Liver (tissue), 9 donors: ENCODE measurements around the gene EYA3. TPM values are rescaled to one million over a fixed set of nuclear protein-coding genes. Genes with fewer than 3 reads are reported as not detected.

Experiments used
- DNase-seq: peaks from one replicate; pipeline ENCODE4 v3.0.0-alpha.2; 2017; ENCODE audit warnings: low spot score
- H3K27ac ChIP-seq, 2 donors: one replicate each; pipeline ENCODE4 v1.7.0; 2013; ENCODE audit warnings: inconsistent platforms in 2 of 2, low read length in 2 of 2, control low read depth in 1 of 2, low read depth in 1 of 2, mild to moderate bottlenecking in 1 of 2
- H3K27me3 ChIP-seq, 4 donors: one replicate each; pipeline versions ENCODE4 v1.6.1 to v1.7.0; 2013; ENCODE audit warnings: low read length in 3 of 4, inconsistent platforms in 1 of 4, mild to moderate bottlenecking in 1 of 4, moderate library complexity in 1 of 4; ENCODE audit not compliant: control insufficient read depth in 4 of 4, insufficient read depth in 4 of 4
- H3K36me3 ChIP-seq, 4 donors: one replicate each; pipeline versions ENCODE4 v1.6.1 to v1.7.0; 2013; ENCODE audit warnings: low read length in 3 of 4, mild to moderate bottlenecking in 3 of 4, low read depth in 1 of 4, moderate library complexity in 1 of 4; ENCODE audit not compliant: control insufficient read depth in 4 of 4, insufficient read depth in 3 of 4
- H3K4me1 ChIP-seq, 4 donors: one replicate each; pipeline versions ENCODE4 v1.6.1 to v1.7.0; 2013; ENCODE audit warnings: low read length in 3 of 4, mild to moderate bottlenecking in 3 of 4, moderate library complexity in 1 of 4; ENCODE audit not compliant: control insufficient read depth in 4 of 4, insufficient read depth in 4 of 4
- H3K4me3 ChIP-seq, 3 donors: one replicate each; pipeline versions ENCODE4 v1.6.1 to v1.7.0; 2013; ENCODE audit warnings: low read length in 3 of 3, control low read depth in 1 of 3, low read depth in 1 of 3, mild to moderate bottlenecking in 1 of 3
- H3K9ac ChIP-seq, 2 donors: one replicate each; pipeline ENCODE4 v1.7.0; 2013; ENCODE audit warnings: low read length in 2 of 2, mild to moderate bottlenecking in 2 of 2, moderate library complexity in 2 of 2, control low read depth in 1 of 2, low read depth in 1 of 2
- H3K9me3 ChIP-seq, 4 donors: one replicate each; pipeline versions ENCODE4 v1.6.1 to v1.7.0; 2013; ENCODE audit warnings: low read length in 3 of 4; ENCODE audit not compliant: control insufficient read depth in 4 of 4
- EGR1 ChIP-seq, 2 donors: IDR thresholded peaks; 2 replicates each; pipeline ENCODE4 v1.6.1; 2016 to 2018; ENCODE audit warnings: antibody characterized with exemption in 2 of 2, low read depth in 2 of 2
- FOXA1 ChIP-seq: IDR thresholded peaks from 2 replicates; pipeline ENCODE4 v1.6.1; 2016; ENCODE audit warnings: antibody characterized with exemption
- FOXA2 ChIP-seq: IDR thresholded peaks from 2 replicates; pipeline ENCODE4 v1.6.1; 2016; ENCODE audit warnings: antibody characterized with exemption
- GABPA ChIP-seq, 2 donors: IDR thresholded peaks in 1 of 2; conservative IDR thresholded peaks in 1 of 2; 2 replicates each; pipeline ENCODE4 v1.6.1; 2016; ENCODE audit warnings: antibody characterized with exemption in 2 of 2, mild to moderate bottlenecking in 1 of 2, moderate library complexity in 1 of 2
- HNF4A ChIP-seq, 2 donors: conservative IDR thresholded peaks; 2 replicates each; pipeline ENCODE4 v1.6.1; 2016; ENCODE audit warnings: antibody characterized with exemption in 2 of 2, mild to moderate bottlenecking in 2 of 2
- HNF4G ChIP-seq: IDR thresholded peaks from 2 replicates; pipeline ENCODE4 v1.6.1; 2016; ENCODE audit warnings: antibody characterized with exemption
- JUND ChIP-seq, 2 donors: IDR thresholded peaks; 2 replicates each; pipeline ENCODE4 v1.6.1; 2016; ENCODE audit warnings: antibody characterized with exemption in 2 of 2
- MAX ChIP-seq: IDR thresholded peaks from 2 replicates; pipeline ENCODE4 v1.6.1; 2016; ENCODE audit warnings: antibody characterized with exemption
- NR2F2 ChIP-seq: IDR thresholded peaks from 2 replicates; pipeline ENCODE4 v1.6.1; 2016; ENCODE audit warnings: antibody characterized with exemption
- RAD21 ChIP-seq, 2 donors: IDR thresholded peaks; 2 replicates each; pipeline ENCODE4 v1.6.1; 2016; ENCODE audit warnings: antibody characterized with exemption in 2 of 2, mild to moderate bottlenecking in 2 of 2
- REST ChIP-seq: IDR thresholded peaks from 2 replicates; pipeline ENCODE4 v1.6.1; 2016; ENCODE audit warnings: antibody characterized with exemption, mild to moderate bottlenecking
- RXRA ChIP-seq, 2 donors: IDR thresholded peaks; 2 replicates each; pipeline ENCODE4 v1.6.1; 2017 to 2018; ENCODE audit warnings: antibody characterized with exemption in 2 of 2, mild to moderate bottlenecking in 1 of 2
- SP1 ChIP-seq: IDR thresholded peaks from 2 replicates; pipeline ENCODE4 v1.6.1; 2018; ENCODE audit warnings: antibody characterized with exemption, mild to moderate bottlenecking
- TAF1 ChIP-seq: conservative IDR thresholded peaks from 2 replicates; pipeline ENCODE4 v1.6.1; 2016; ENCODE audit warnings: antibody characterized with exemption, mild to moderate bottlenecking
- YY1 ChIP-seq: IDR thresholded peaks from 2 replicates; pipeline ENCODE4 v1.6.1; 2016; ENCODE audit warnings: antibody characterized with exemption, mild to moderate bottlenecking
- WGBS: extraction: QIAGEN DNeasy Blood & Tissue Kit; methylation state at CpG from one replicate; pipeline ENCODE4 v1.1.7; 2013; 5-methylcytosine and 5-hydroxymethylcytosine counted together
- polyA plus RNA-seq, 2 donors: library from polyadenylated mRNA; stranded (reverse) in 1 of 2; unstranded in 1 of 2; fragments of 200-250 nt in 1 of 2; fragments of >200 nt in 1 of 2; fragmentation: Nextera tagmentation in 1 of 2; extraction: Ambion mirVana in 1 of 2; gene quantifications; one replicate each; pipeline versions ENCODE4 v1.2.1 to v1.2.3, GENCODE V29; 2013 to 2015
- total RNA-seq, 2 donors: library from RNA; depleted of rRNA; stranded (reverse); fragments of >200 nt; gene quantifications; one replicate each; pipeline ENCODE4 v1.2.3, GENCODE V29; 2014
- TF ChIP-seq, protein P1 (sequence below): IDR thresholded peaks from 2 replicates; pipeline ENCODE4 v1.6.1; 2016; ENCODE audit warnings: antibody characterized with exemption
- TF ChIP-seq, protein P2 (sequence below): fragments of 150-350 bp; IDR thresholded peaks from 2 replicates; pipeline ENCODE4 v1.5.1; 2017; ENCODE audit warnings: improper control_type of control experiment, low read depth, low read length; ENCODE audit not compliant: missing input control
- TF ChIP-seq, protein P3 (sequence below): IDR thresholded peaks from 2 replicates; pipeline ENCODE4 v1.6.1; 2016; ENCODE audit warnings: antibody characterized with exemption
- donor health status: healthy.
- donor health status: healthy.
- donor health status: healthy.
- donor health status: healthy.
- donor health status: healthy.

EYA3 gene
- total and polyA plus RNA-seq, 4 donors, result 3.6 to 12.6 (median 6.0) TPM

- TF ChIP-seq EGR1 (IDR thresholded peaks at IDR 0.05; ENCODE audit: low read depth in 2 of 2) (no peak), RXRA (IDR thresholded peaks at IDR 0.05) (no peak), HNF4A (conservative IDR thresholded peaks at IDR 0.05) (no peak), HNF4G (no peak), FOXA2 (no peak), NR2F2 (no peak), SP1 (no peak), REST (no peak), GABPA (IDR thresholded peaks at IDR 0.05 in 1 of 2, conservative IDR thresholded peaks at IDR 0.05 in 1 of 2) (no peak), YY1 (no peak), RAD21 (IDR thresholded peaks at IDR 0.05) (no peak), MAX (no peak), TAF1 (no peak), JUND (IDR thresholded peaks at IDR 0.05) (no peak), FOXA1 (no peak)
- TF ChIP-seq, protein P1, sequence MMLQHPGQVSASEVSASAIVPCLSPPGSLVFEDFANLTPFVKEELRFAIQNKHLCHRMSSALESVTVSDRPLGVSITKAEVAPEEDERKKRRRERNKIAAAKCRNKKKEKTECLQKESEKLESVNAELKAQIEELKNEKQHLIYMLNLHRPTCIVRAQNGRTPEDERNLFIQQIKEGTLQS, result no peak
- TF ChIP-seq, protein P2, sequence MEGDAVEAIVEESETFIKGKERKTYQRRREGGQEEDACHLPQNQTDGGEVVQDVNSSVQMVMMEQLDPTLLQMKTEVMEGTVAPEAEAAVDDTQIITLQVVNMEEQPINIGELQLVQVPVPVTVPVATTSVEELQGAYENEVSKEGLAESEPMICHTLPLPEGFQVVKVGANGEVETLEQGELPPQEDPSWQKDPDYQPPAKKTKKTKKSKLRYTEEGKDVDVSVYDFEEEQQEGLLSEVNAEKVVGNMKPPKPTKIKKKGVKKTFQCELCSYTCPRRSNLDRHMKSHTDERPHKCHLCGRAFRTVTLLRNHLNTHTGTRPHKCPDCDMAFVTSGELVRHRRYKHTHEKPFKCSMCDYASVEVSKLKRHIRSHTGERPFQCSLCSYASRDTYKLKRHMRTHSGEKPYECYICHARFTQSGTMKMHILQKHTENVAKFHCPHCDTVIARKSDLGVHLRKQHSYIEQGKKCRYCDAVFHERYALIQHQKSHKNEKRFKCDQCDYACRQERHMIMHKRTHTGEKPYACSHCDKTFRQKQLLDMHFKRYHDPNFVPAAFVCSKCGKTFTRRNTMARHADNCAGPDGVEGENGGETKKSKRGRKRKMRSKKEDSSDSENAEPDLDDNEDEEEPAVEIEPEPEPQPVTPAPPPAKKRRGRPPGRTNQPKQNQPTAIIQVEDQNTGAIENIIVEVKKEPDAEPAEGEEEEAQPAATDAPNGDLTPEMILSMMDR, result no peak
- TF ChIP-seq, protein P3, sequence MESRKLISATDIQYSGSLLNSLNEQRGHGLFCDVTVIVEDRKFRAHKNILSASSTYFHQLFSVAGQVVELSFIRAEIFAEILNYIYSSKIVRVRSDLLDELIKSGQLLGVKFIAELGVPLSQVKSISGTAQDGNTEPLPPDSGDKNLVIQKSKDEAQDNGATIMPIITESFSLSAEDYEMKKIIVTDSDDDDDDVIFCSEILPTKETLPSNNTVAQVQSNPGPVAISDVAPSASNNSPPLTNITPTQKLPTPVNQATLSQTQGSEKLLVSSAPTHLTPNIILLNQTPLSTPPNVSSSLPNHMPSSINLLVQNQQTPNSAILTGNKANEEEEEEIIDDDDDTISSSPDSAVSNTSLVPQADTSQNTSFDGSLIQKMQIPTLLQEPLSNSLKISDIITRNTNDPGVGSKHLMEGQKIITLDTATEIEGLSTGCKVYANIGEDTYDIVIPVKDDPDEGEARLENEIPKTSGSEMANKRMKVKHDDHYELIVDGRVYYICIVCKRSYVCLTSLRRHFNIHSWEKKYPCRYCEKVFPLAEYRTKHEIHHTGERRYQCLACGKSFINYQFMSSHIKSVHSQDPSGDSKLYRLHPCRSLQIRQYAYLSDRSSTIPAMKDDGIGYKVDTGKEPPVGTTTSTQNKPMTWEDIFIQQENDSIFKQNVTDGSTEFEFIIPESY, result no peak
These were observed 17.5 kb downstream of the EYA3 start for GRCh38 chr1:28070725-28071593.

More at GRCh38 chr1:28070725-28071593, 17.5 kb downstream of the EYA3 start:
- Histone ChIP-seq H3K27me3 (no peaks in the 10 kb centered on the region), H3K4me1 (peaks cover 3 to 11% (median 6%) of the 10 kb centered on the region in 4 donors), H3K9ac (no peak overlapping the region), H3K4me3 (no peak overlapping the region), H3K36me3 (no peaks in the 10 kb centered on the region), H3K9me3 (no peaks in the 10 kb centered on the region), H3K27ac (no peak overlapping the region)
- no peak for DNase-seq
- 82% methylated on average over 11 of the region's 11 CpGs for WGBS
